Activated CD4-positive, alpha-beta T cell treated with anti-CD3 and anti-CD28 coated beads for 24 hours (primary cell): ENCODE results near the gene SDC3.
A peak's percentile ranks its signal among the peaks of the same experiment; 100 is the strongest.

Source experiments
- DNase-seq, 2 donors: peaks; one replicate each; pipeline ENCODE4 v3.0.0-alpha.2; 2020; ENCODE audit warnings: low read depth in 2 of 2

SDC3 gene

GRCh38 chr1:30928789-30929134, 20.2 kb upstream of the SDC3 start:
- DNase-seq: no peak

GRCh38 chr1:30928171-30928570, 19.6 kb upstream of the SDC3 start:
- DNase-seq: no peak

- DNase-seq: no peak
These were observed 18.9 kb upstream of the SDC3 start for GRCh38 chr1:30927448-30927847.

- no peak for DNase-seq
These were observed 15.0 kb upstream of the SDC3 start for GRCh38 chr1:30923597-30923996.

- no peak for DNase-seq
These were observed 12.3 kb upstream of the SDC3 start for GRCh38 chr1:30920827-30921226.

- DNase-seq: no peak
These were observed 10.7 kb upstream of the SDC3 start for GRCh38 chr1:30919025-30919881.

- no peak for DNase-seq
These were observed 7.7 kb upstream of the SDC3 start for GRCh38 chr1:30916296-30916695.

GRCh38 chr1:30915491-30916230, 7.1 kb upstream of the SDC3 start:
- DNase-seq: no peak

GRCh38 chr1:30914931-30915330, 6.4 kb upstream of the SDC3 start:
- no peak for DNase-seq

- DNase-seq: no peak
These were observed 6.0 kb upstream of the SDC3 start for GRCh38 chr1:30914587-30914922.

GRCh38 chr1:30912913-30913652, 4.5 kb upstream of the SDC3 start:
- no peak for DNase-seq

GRCh38 chr1:30912224-30912623, 3.7 kb upstream of the SDC3 start:
- no peak for DNase-seq

GRCh38 chr1:30911059-30911954, 2.7 kb upstream of the SDC3 start:
- DNase-seq: peak; percentile 34 to 55

GRCh38 chr1:30909365-30910068, 959 bp upstream of the SDC3 start:
- DNase-seq: no peak

- no peak for DNase-seq
These were observed 252 bp downstream of the SDC3 start for GRCh38 chr1:30908316-30908695.

GRCh38 chr1:30907481-30908315, 860 bp downstream of the SDC3 start:
- no peak for DNase-seq

GRCh38 chr1:30906631-30907441, 1.7 kb downstream of the SDC3 start:
- DNase-seq: no peak

- no peak for DNase-seq
These were observed 2.5 kb downstream of the SDC3 start for GRCh38 chr1:30905916-30906620.

- DNase-seq: no peak
These were observed 3.2 kb downstream of the SDC3 start for GRCh38 chr1:30905403-30905802.
